CD14-positive monocyte (primary cell): ENCODE measurements around the gene SPPL3. TPM values are rescaled to one million over a fixed set of nuclear protein-coding genes. Genes with fewer than 3 reads are reported as not detected.

ENCODE experiments used
- DNase-seq, 3 donors: peaks; one replicate each; pipeline ENCODE4 v3.0.0-alpha.2; 2011 to 2022
- H2AFZ ChIP-seq: 2 replicates; pipeline ENCODE4 v1.6.0; 2012; ENCODE audit warnings: mild to moderate bottlenecking, low read depth, low read length, inconsistent platforms; ENCODE audit not compliant: insufficient read depth, poor library complexity, severe bottlenecking
- H3K27ac ChIP-seq, 2 donors: 1 replicate in 1 of 2; 2 replicates in 1 of 2; pipeline ENCODE4 v1.5.1; 2012 to 2013; ENCODE audit warnings: low read length in 2 of 2, control low read depth in 1 of 2, inconsistent platforms in 1 of 2, low read depth in 1 of 2, mild to moderate bottlenecking in 1 of 2
- H3K27me3 ChIP-seq, 2 donors: one replicate each; pipeline versions ENCODE4 v1.6.0 to v1.6.1; 2011 to 2013; ENCODE audit warnings: low read length in 2 of 2; ENCODE audit not compliant: control insufficient read depth in 2 of 2, insufficient read depth in 2 of 2
- H3K36me3 ChIP-seq, 2 donors: replicated peaks in 1 of 2; 1 replicate in 1 of 2; 2 replicates in 1 of 2; pipeline versions ENCODE4 v1.5.1 to v1.6.1; 2012 to 2013; ENCODE audit warnings: low read length in 2 of 2, control low read depth in 1 of 2, inconsistent platforms in 1 of 2, mild to moderate bottlenecking in 1 of 2; ENCODE audit not compliant: insufficient read depth in 2 of 2, control insufficient read depth in 1 of 2
- H3K4me1 ChIP-seq, 2 donors: 1 replicate in 1 of 2; 2 replicates in 1 of 2; pipeline versions ENCODE4 v1.5.1 to v1.6.1; 2012 to 2013; ENCODE audit warnings: low read length in 2 of 2, control low read depth in 1 of 2, inconsistent platforms in 1 of 2, mild to moderate bottlenecking in 1 of 2, moderate library complexity in 1 of 2; ENCODE audit not compliant: insufficient read depth in 2 of 2, control insufficient read depth in 1 of 2
- H3K4me2 ChIP-seq: replicated peaks from 2 replicates; pipeline ENCODE3; 2012; ENCODE audit warnings: low read length, moderate library complexity, mild to moderate bottlenecking; ENCODE audit not compliant: poor library complexity, severe bottlenecking; ENCODE audit errors: extremely low read depth
- H3K4me3 ChIP-seq, 3 experiments: fragments of 200-600 bp in 1 of 3; sonication (generic) in 1 of 3; replicated peaks in 1 of 3; 1 replicate in 2 of 3; 2 replicates in 1 of 3; pipeline ENCODE4 v1.5.1; 2011 to 2013; ENCODE audit warnings: low read length in 3 of 3, mild to moderate bottlenecking in 3 of 3, control low read depth in 2 of 3, low read depth in 2 of 3, inconsistent platforms in 1 of 3, moderate library complexity in 1 of 3
- H3K79me2 ChIP-seq: 2 replicates; pipeline ENCODE4 v1.6.0; 2012; ENCODE audit warnings: mild to moderate bottlenecking, control low read depth, inconsistent platforms, low read length, moderate library complexity; ENCODE audit not compliant: insufficient read depth
- H3K9ac ChIP-seq: 2 replicates; pipeline ENCODE4 v1.6.0; 2017; ENCODE audit warnings: low read length, mild to moderate bottlenecking; ENCODE audit not compliant: insufficient read depth, poor library complexity, severe bottlenecking
- H3K9me3 ChIP-seq, 2 donors: replicated peaks in 1 of 2; 1 replicate in 1 of 2; 2 replicates in 1 of 2; pipeline versions ENCODE4 v1.5.1 to v1.6.1; 2012 to 2013; ENCODE audit warnings: low read length in 2 of 2, control low read depth in 1 of 2; ENCODE audit not compliant: control insufficient read depth in 1 of 2, insufficient read depth in 1 of 2
- H4K20me1 ChIP-seq: 2 replicates; pipeline ENCODE4 v1.6.0; 2012; ENCODE audit warnings: mild to moderate bottlenecking, low read length, control low read depth, moderate library complexity; ENCODE audit not compliant: insufficient read depth
- H3K27ac Mint-ChIP-seq, 7 donors: one replicate each; pipeline ENCODE4 v1.8.0; 2020; ENCODE audit warnings: mild to moderate bottlenecking in 7 of 7, mixed read lengths in 7 of 7, moderate library complexity in 6 of 7, inconsistent platforms in 2 of 7
- H3K27me3 Mint-ChIP-seq, 3 donors: one replicate each; pipeline ENCODE4 v1.8.0; 2021 to 2022; ENCODE audit warnings: low read depth in 3 of 3, mild to moderate bottlenecking in 3 of 3, mixed read lengths in 3 of 3, moderate library complexity in 3 of 3, inconsistent platforms in 1 of 3
- H3K36me3 Mint-ChIP-seq, 2 donors: one replicate each; pipeline ENCODE4 v1.8.0; 2020; ENCODE audit warnings: mixed read lengths in 2 of 2, inconsistent platforms in 1 of 2, mild to moderate bottlenecking in 1 of 2
- H3K4me1 Mint-ChIP-seq: one replicate; pipeline ENCODE4 v1.8.0; 2020; ENCODE audit warnings: mild to moderate bottlenecking, mixed read lengths
- H3K4me3 Mint-ChIP-seq, 2 donors: one replicate each; pipeline ENCODE4 v1.8.0; 2020; ENCODE audit warnings: mild to moderate bottlenecking in 2 of 2, mixed read lengths in 2 of 2, moderate library complexity in 1 of 2
- H3K9me3 Mint-ChIP-seq, 7 donors: one replicate each; pipeline ENCODE4 v1.8.0; 2020 to 2022; ENCODE audit warnings: mixed read lengths in 7 of 7, mild to moderate bottlenecking in 6 of 7, moderate library complexity in 6 of 7, inconsistent platforms in 2 of 7
- WGBS: methylation state at CpG from one replicate; pipeline ENCODE4 v1.1.5; 2013; ENCODE audit warnings: missing lambda C conversion rate; ENCODE audit not compliant: insufficient coverage; 5-methylcytosine and 5-hydroxymethylcytosine counted together
- intact Hi-C, 2 donors: fragments of 100-400 bp; cut with micrococcal nuclease; formaldehyde crosslinking; loops; one replicate each; pipeline versions ENCODE4 v1.15.0 to v1.15.1; 2023
- polyA plus RNA-seq, 3 donors: library from polyadenylated mRNA; depleted of rRNA in 1 of 3; unstranded in 2 of 3; stranded (reverse) in 1 of 3; fragments of 300-500 nt in 2 of 3; fragments of >200 nt in 1 of 3; fragmentation: Illumina TruSeq in 2 of 3; gene quantifications; 1 replicate in 2 of 3; 2 replicates in 1 of 3; pipeline ENCODE4 v1.2.3, GENCODE V29; 2012 to 2021
- TF ChIP-seq, protein P1 (sequence below): fragments of 200-600 bp; IDR thresholded peaks from one replicate; pipeline ENCODE4 v1.8.0; 2022; ENCODE audit warnings: antibody characterized with exemption, mild to moderate bottlenecking

Gene SPPL3
- polyA plus RNA-seq, 3 donors: 14.5 to 18.6 (median 18.5) TPM

DNA sequence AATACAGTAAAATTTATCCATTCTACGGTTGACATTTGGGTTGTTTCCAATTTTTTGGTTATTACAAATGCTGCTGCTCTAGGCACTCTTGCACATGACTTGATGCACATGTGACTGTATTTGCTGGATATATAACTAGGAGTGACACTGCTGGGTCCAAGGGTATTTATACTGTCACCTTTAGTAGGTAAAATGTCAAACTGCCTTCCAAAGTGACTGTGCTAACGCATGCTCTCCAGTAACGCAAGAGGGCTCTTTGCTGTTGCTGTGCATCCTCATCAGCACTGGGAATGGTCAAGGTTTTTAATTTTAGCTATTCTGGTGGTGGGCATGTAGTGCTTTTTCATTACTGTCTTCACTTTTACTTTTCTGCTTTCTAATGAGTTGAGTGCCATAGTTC, 116.3 kb downstream of the SPPL3 start:
- Histone ChIP-seq H3K27me3 (no peaks in the 10 kb centered on the region), H3K79me2 (peaks cover 13% of the 10 kb centered on the region), H3K9me3 (no peaks in the 10 kb centered on the region), H3K27ac (no peak overlapping the region), H3K36me3 (peaks cover 8 to 41% of the 10 kb centered on the region in 2 donors), H3K4me1 (peaks cover 13 to 17% of the 10 kb centered on the region in 2 donors), H3K9ac (no peak overlapping the region), H4K20me1 (peaks cover 77% of the 10 kb centered on the region), H2AFZ (no peak overlapping the region), H3K4me3 (no peak overlapping the region), H3K4me2 (no peak overlapping the region)
- intact Hi-C loops: no loop called here
- Mint-ChIP-seq H3K9me3 (no peaks in the 10 kb centered on the region), H3K36me3 (peaks cover 24 to 34% of the 10 kb centered on the region in 2 donors), H3K4me3 (no peak overlapping the region), H3K27ac (no peak overlapping the region), H3K4me1 (peaks cover 17% of the 10 kb centered on the region), H3K27me3 (no peaks in the 10 kb centered on the region)
- DNase-seq: no peak
- TF ChIP-seq, protein P1, sequence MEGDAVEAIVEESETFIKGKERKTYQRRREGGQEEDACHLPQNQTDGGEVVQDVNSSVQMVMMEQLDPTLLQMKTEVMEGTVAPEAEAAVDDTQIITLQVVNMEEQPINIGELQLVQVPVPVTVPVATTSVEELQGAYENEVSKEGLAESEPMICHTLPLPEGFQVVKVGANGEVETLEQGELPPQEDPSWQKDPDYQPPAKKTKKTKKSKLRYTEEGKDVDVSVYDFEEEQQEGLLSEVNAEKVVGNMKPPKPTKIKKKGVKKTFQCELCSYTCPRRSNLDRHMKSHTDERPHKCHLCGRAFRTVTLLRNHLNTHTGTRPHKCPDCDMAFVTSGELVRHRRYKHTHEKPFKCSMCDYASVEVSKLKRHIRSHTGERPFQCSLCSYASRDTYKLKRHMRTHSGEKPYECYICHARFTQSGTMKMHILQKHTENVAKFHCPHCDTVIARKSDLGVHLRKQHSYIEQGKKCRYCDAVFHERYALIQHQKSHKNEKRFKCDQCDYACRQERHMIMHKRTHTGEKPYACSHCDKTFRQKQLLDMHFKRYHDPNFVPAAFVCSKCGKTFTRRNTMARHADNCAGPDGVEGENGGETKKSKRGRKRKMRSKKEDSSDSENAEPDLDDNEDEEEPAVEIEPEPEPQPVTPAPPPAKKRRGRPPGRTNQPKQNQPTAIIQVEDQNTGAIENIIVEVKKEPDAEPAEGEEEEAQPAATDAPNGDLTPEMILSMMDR: no peak
- no CpG with 5 or more reads among the region's 3 CpGs for WGBS

DNA sequence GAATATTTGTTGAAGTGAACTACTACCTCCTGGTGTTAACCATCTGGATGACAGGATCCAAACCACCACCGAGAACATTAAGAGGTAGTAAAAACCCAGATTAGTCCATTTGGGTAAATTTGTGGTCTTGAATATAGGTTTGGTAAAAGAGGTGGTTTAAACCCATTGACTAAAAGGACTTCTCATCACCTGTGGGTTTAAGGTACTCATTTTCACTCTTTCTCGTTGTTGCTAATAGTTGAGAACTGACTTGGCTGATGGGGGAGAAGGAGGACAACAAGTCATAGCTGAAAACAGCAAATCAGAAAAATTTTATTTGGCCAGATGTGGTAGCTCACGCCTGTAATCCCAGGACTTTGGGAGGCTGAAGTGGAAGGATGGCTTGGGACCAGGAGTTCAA, 119.4 kb downstream of the SPPL3 start:
- Histone ChIP-seq H3K4me1 (peaks cover 6 to 11% of the 10 kb centered on the region in 2 donors), H4K20me1 (peaks cover 55% of the 10 kb centered on the region), H3K27me3 (no peaks in the 10 kb centered on the region), H3K4me3 (no peak overlapping the region), H3K27ac (no peak overlapping the region), H2AFZ (no peak overlapping the region), H3K36me3 (peaks cover 23 to 41% of the 10 kb centered on the region in 2 donors), H3K79me2 (no peaks in the 10 kb centered on the region), H3K4me2 (no peak overlapping the region), H3K9me3 (no peaks in the 10 kb centered on the region), H3K9ac (no peak overlapping the region)
- Mint-ChIP-seq H3K27ac (no peak overlapping the region), H3K4me1 (peaks cover 10% of the 10 kb centered on the region), H3K36me3 (peaks cover 32 to 49% of the 10 kb centered on the region in 2 donors), H3K27me3 (no peaks in the 10 kb centered on the region), H3K9me3 (no peaks in the 10 kb centered on the region), H3K4me3 (no peak overlapping the region)
- DNase-seq: no peak
- intact Hi-C loops: no loop called here
- 100% methylated on average over 2 of the region's 3 CpGs for WGBS
- TF ChIP-seq, protein P1: no peak
